ENCODE measurements around the gene TMEM98.
"Not testable (repeated sequence)": the region's sequence is repeated elsewhere in the genome, so short reads cannot be mapped to it uniquely, and the experiment has no call there.

TMEM98 gene

DNA sequence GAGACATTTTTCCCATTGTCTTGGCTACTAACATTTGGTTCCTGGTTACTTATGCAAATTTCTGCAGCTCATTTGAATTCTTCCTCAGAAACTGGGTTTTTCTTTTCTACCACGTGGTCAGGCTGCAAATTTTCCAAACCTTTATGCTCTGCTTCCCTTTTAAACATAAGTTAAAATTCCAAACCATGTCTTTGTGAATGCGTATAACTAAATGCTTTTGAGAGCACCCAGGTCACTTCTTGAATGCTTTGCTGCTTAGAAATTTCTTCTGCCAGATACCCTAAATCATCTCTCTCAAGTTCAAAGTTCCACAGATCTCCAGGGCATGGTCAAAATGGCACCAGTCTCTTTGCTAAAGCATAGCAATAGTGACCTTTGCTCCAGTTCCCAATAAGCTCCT, 59.9 kb downstream of the TMEM98 start:
- DNase-seq: not testable (repeated sequence)

DNA sequence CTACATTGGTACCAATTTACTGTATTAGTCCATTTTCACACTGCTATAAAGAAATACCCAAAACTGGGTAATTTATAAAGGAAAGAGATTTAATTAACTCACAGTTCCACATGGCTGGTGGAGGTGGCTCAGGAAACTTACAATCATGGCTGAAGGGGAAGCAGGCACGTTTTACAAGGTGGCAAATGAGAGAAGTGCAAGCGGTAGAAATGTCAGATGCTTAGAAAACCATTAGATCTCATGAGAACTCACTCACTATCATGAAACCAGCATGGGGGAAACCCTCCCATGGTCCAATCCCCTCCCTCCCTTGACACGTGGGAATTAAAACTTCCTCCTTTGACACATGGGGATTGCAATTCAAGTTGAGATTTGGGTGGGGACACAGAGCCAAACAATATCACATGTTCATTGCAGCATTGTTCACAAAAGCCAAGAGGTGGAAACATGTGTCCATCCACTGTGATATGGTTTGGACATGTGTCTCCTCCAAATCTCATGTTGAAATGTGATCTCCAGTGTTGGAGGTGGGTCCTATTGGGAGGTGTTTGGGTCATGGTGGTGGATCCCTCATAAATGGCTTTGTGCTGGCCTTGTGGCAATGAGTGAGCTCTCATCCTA, 60.6 kb downstream of the TMEM98 start:
- DNase-seq: no peak

DNA sequence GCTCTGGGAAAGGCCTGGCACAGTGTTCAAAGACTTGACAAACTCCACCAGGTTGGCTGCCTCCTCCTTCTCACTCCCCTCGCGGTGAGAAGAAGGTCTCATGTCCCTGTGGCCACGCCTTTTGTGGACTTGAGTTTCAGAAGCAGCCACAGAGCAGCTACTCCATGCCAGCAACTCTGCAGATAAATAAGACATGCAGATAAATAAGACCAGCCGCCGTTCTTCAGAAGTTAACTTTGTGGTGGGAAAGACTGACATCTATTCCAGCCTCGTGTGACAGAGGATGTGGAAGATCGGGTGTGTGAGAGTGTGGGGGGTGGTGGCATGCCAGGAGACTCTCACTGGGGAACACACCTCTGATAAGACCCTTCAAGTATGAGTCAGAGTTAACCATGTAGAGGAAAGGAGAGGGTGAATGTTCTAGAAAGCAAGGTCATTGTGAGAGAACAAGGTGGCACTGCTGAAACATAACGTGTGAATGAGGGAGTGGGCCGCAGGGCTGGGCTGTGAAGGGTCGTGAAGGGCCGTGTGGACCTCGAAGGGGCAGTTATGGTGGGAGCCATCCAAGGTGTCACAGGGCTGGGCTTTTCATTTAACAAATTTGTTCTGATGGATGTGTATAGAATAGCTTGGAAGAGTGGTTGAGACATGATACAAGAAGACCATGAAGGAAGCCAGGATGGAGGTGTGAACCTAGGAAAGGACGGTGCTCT, 64.5 kb downstream of the TMEM98 start:
- no peak for DNase-seq

DNA sequence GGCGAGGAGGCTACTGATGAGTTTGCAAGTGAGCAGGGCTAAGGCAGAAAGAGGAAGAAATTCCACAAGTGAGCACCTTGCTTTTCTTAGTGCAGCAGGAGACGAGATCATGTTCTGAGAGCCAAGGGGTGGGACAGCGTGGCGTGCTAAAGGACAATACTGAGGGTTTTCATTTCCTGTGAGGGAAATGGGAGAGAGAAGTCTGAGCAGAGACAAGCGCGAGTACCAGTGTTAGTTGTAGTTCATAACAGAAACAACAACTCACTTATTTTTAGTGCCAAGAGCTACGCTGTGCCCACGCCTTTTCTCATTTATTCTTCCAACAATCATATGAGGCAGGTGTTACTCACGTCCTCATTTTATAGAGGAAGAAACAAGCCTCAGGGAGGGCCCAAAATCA, 66.0 kb downstream of the TMEM98 start:
- no peak for DNase-seq

Data from activated CD8-positive, alpha-beta memory T cell treated with anti-CD3 and anti-CD28 coated beads for 24 hours (primary cell).